HepG2 (cell line): Measurements from ENCODE around the gene SLC5A10. TPM values are rescaled to one million over a fixed set of nuclear protein-coding genes. Genes with fewer than 3 reads are reported as not detected.

Experiments
- BCL3 ChIP-seq: sonication (generic); formaldehyde crosslinking; IDR thresholded peaks from 2 replicates; pipeline ENCODE4 v1.5.1; 2020; ENCODE audit warnings: mild to moderate bottlenecking, missing genetic modification reagents, moderate library complexity
- GMEB1 ChIP-seq: sonication (generic); formaldehyde crosslinking; IDR thresholded peaks from 2 replicates; pipeline ENCODE4 v1.5.1; 2020; ENCODE audit warnings: missing genetic modification reagents, mild to moderate bottlenecking, borderline replicate concordance
- KMT2B ChIP-seq: IDR thresholded peaks from 2 replicates; pipeline ENCODE4 v1.6.1; 2016; ENCODE audit warnings: missing genetic modification reagents, missing compliant biosample characterization
- TEF ChIP-seq: sonication (generic); formaldehyde crosslinking; IDR thresholded peaks from 2 replicates; pipeline ENCODE4 v1.5.0; 2020; ENCODE audit warnings: missing genetic modification reagents
- THYN1 ChIP-seq: sonication (generic); formaldehyde crosslinking; IDR thresholded peaks from 2 replicates; pipeline ENCODE4 v1.8.1; 2023; ENCODE audit warnings: low read depth, mild to moderate bottlenecking, moderate library complexity, missing genetic modification reagents, borderline replicate concordance
- ZNF407 ChIP-seq: sonication (generic); formaldehyde crosslinking; IDR thresholded peaks from one replicate; pipeline ENCODE4 v1.5.1; 2020; ENCODE audit warnings: mild to moderate bottlenecking, missing genetic modification reagents; ENCODE audit errors: not compliant biosample characterization
- ZNF446 ChIP-seq: sonication (generic); formaldehyde crosslinking; IDR thresholded peaks from 2 replicates; pipeline ENCODE4 v1.5.0; 2020; ENCODE audit warnings: mild to moderate bottlenecking, missing genetic modification reagents
- ZNF557 ChIP-seq: sonication (generic); formaldehyde crosslinking; IDR thresholded peaks from 2 replicates; pipeline ENCODE4 v1.4.0; 2020; ENCODE audit warnings: missing genetic modification reagents
- ZNF570 ChIP-seq: sonication (generic); formaldehyde crosslinking; IDR thresholded peaks from 2 replicates; pipeline ENCODE4 v1.4.0; 2020; ENCODE audit warnings: mild to moderate bottlenecking, missing genetic modification reagents, borderline replicate concordance
- ZSCAN25 ChIP-seq: sonication (generic); formaldehyde crosslinking; IDR thresholded peaks from 2 replicates; pipeline ENCODE4 v1.8.0; 2022; ENCODE audit warnings: mild to moderate bottlenecking, missing genetic modification reagents
- ZSCAN29 ChIP-seq: sonication (generic); formaldehyde crosslinking; conservative IDR thresholded peaks from 2 replicates; pipeline ENCODE4 v1.4.0; 2020; ENCODE audit warnings: mild to moderate bottlenecking, missing genetic modification reagents
- polyA plus RNA-seq, 8 experiments: library from polyadenylated mRNA; depleted of rRNA in 3 of 8; stranded (reverse) in 7 of 8; unstranded in 1 of 8; fragments of >200 nt; fragmentation: Illumina TruSeq in 4 of 8; extraction: Trizol in 4 of 8; gene quantifications; 2 replicates each; pipeline versions ENCODE4 v1.2.1 to v1.2.3, GENCODE V29; 2011 to 2016; ENCODE audit warnings: low read depth in 4 of 8, missing spikeins in 1 of 8, mixed read lengths in 1 of 8; ENCODE audit not compliant: insufficient read depth in 1 of 8
- total RNA-seq, 5 experiments: library from RNA; depleted of rRNA; stranded (reverse); fragments of >200 nt; fragmentation: Illumina TruSeq; extraction: Trizol; gene quantifications; 2 replicates each; pipeline ENCODE4 v1.2.3, GENCODE V29; 2016; ENCODE audit warnings: low read depth in 1 of 5

SLC5A10 gene
- total and polyA plus RNA-seq, 2 of the 13 experiments (the other 11 are each of a cell fraction or from before 2014, with no cell fraction given) = 0.05 TPM; not detected in 1

- TF ChIP-seq ZNF407 (peak; percentile 12), ZNF570 (CRISPR knock-in tag) (no peak), BCL3 (CRISPR knock-in tag) (0 out of 2 replicates have a peak, but pooled peaks have one; percentile 17), TEF (CRISPR knock-in tag) (no peak), KMT2B (no peak), GMEB1 (CRISPR knock-in tag) (peak; percentile 37; the same call in 1 of the 2 replicates), THYN1 (CRISPR knock-in tag) (no peak), ZSCAN25 (peak; percentile 53; the same call in 1 of the 2 replicates), ZNF557 (CRISPR knock-in tag) (no peak), ZNF446 (no peak), ZSCAN29 (CRISPR knock-in tag) (no peak; the same call in 1 of the 2 replicates)
These were observed 52.6 kb downstream of the SLC5A10 start, which contains the start of gene FAM83G (continued) for GRCh38 chr17:19004421-19005136.
